Measurements from ENCODE around the gene LRP1B. TPM values are rescaled to one million over a fixed set of nuclear protein-coding genes. Genes with fewer than 3 reads are reported as not detected.

The LRP1B gene
- total and polyA plus RNA-seq, 2 of the 8 experiments (the other 6 are each of a cell fraction or from before 2014, with no cell fraction given): 0.03 TPM; not detected in 1

GRCh38 chr2:140737006-140737405, 1393.8 kb downstream of the LRP1B start:
- TF ChIP-seq TAF7 (optimal IDR thresholded peaks at IDR 0.05; ENCODE audit: borderline replicate concordance, low read depth, low read length) (no peak), CREB1 (IDR thresholded peaks at IDR 0.05) (no peak), SIN3A (conservative IDR thresholded peaks at IDR 0.05 in 1 of 2, IDR thresholded peaks at IDR 0.05 in 1 of 2; ENCODE audit: low read depth in 1 of 2, low read length in 2 of 2) (no peak), JUND (IDR thresholded peaks at IDR 0.05; ENCODE audit: low read length) (no peak), POLR2A (IDR thresholded peaks at IDR 0.05; ENCODE audit: control extremely low read depth in 1 of 2, low read depth in 2 of 2, low read length in 2 of 2) (no peak), HDAC6 (IDR thresholded peaks at IDR 0.05; ENCODE audit: low read depth, low read length) (no peak), CHD2 (IDR thresholded peaks at IDR 0.05; ENCODE audit: low read length) (no peak), RNF2 (IDR thresholded peaks at IDR 0.05; ENCODE audit: borderline replicate concordance, low read depth, low read length, missing control alignments, poor library complexity, severe bottlenecking) (no peak), CHD1 (IDR thresholded peaks at IDR 0.05; ENCODE audit: low read depth, low read length) (no peak), GABPA (IDR thresholded peaks at IDR 0.05; ENCODE audit: borderline replicate concordance, insufficient read depth, low read length) (no peak)
- ChIA-PET CTCF (ENCODE audit: partially characterized antibody) (interaction anchor here (1.5 kb wide), 1 partner anchor 72 kb away, joined by 7 read pairs; no protein-coding TSS in a partner anchor), POLR2A (ENCODE audit: partially characterized antibody) (no interaction called here)
- Histone ChIP-seq H4K91ac (replicated peaks; ENCODE audit: insufficient read length, low read length) (no peak overlapping the region), H3K27me3 (replicated peaks in 1 of 4; ENCODE audit: control insufficient read depth in 3 of 4, extremely low read depth in 1 of 4, insufficient read depth in 3 of 4, low read length in 3 of 4) (no peaks in the 10 kb centered on the region), H3K56ac (replicated peaks; ENCODE audit: insufficient read length, low read depth, low read length) (no peak overlapping the region), H3K23me2 (ENCODE audit: low read depth, low read length) (no peaks in the 10 kb centered on the region), H3K79me1 (ENCODE audit: low read depth, low read length) (no peaks in the 10 kb centered on the region), H2BK120ac (replicated peaks; ENCODE audit: low read depth, low read length) (no peak overlapping the region), H2AFZ (ENCODE audit: low read length) (no peak overlapping the region), H2AK5ac (ENCODE audit: low read depth, low read length) (no peak overlapping the region), H4K20me1 (replicated peaks in 1 of 2; ENCODE audit: control insufficient read depth in 1 of 2, insufficient read depth in 2 of 2, low read length in 2 of 2) (no peaks in the 10 kb centered on the region), H3K4me2 (ENCODE audit: insufficient read depth in 1 of 2, low read depth in 2 of 2, low read length in 2 of 2) (no peak overlapping the region), H3K14ac (ENCODE audit: insufficient read length) (no peak overlapping the region), H3K79me2 (ENCODE audit: control insufficient read depth in 1 of 2, insufficient read depth in 2 of 2, low read length in 2 of 2) (no peaks in the 10 kb centered on the region), H3K18ac (ENCODE audit: extremely low read depth, low read length) (no peak overlapping the region), H4K5ac (ENCODE audit: insufficient read length, low read depth, low read length) (no peak overlapping the region), H3K36me3 (ENCODE audit: control insufficient read depth in 2 of 4, insufficient read depth in 4 of 4, low read length in 3 of 4) (no peaks in the 10 kb centered on the region), H3K27ac (ENCODE audit: low read depth, low read length) (no peak overlapping the region), H3K9ac (replicated peaks in 1 of 4; ENCODE audit: extremely low read depth in 1 of 4, low read depth in 3 of 4, low read length in 3 of 4) (no peak overlapping the region), H2BK15ac (ENCODE audit: low read length) (no peak overlapping the region), H2BK12ac (ENCODE audit: low read depth, low read length) (no peak overlapping the region), H3K9me3 (ENCODE audit: insufficient read depth in 2 of 2, low read depth in 1 of 2, low read length in 1 of 2) (peaks cover 0 to 4% of the 10 kb centered on the region in 2 experiments; a peak in 1 of 4 replicates), H3K4me1 (replicated peaks in 1 of 4; ENCODE audit: control insufficient read depth in 3 of 4, insufficient read depth in 4 of 4, low read length in 3 of 4) (no peaks in the 10 kb centered on the region), H2BK20ac (ENCODE audit: low read length) (no peak overlapping the region), H4K8ac (ENCODE audit: extremely low read depth, insufficient read depth, low read length) (no peak overlapping the region), H3K4me3 (ENCODE audit: extremely low read depth in 1 of 4, insufficient read depth in 2 of 4, low read depth in 3 of 4, low read length in 4 of 4) (no peak overlapping the region), H3K23ac (ENCODE audit: insufficient read length) (no peak overlapping the region), H2BK5ac (ENCODE audit: low read depth, low read length) (no peak overlapping the region), H3K4ac (replicated peaks; ENCODE audit: insufficient read length, low read depth, low read length) (no peak overlapping the region)
- WGBS, 2 experiments (ENCODE audit: extremely low coverage in 1 of 2, insufficient coverage in 1 of 2, insufficient read length in 1 of 2, insufficient replicate concordance in 2 of 2, low coverage in 1 of 2, low lambda C conversion rate in 2 of 2, missing lambda C conversion rate in 1 of 2): 100% methylated on average over 1 of the region's 1 CpG; no CpG with 5 or more reads in 1 of the 2 experiments
- no peak for FAIRE-seq
- DNase-seq (ENCODE audit: low read depth in 1 of 2, low spot score in 2 of 2): no peak

Measured in H1 (cell line).